Mesenchymal stem cell (in vitro differentiated cells and primary cell): Measurements from ENCODE around the gene DOCK2.
"Not testable (repeated sequence)": the region's sequence is repeated elsewhere in the genome, so short reads cannot be mapped to it uniquely, and the experiment has no call there.

Experiments used
- DNase-seq: peaks from one replicate; pipeline ENCODE4 v3.0.0-alpha.2; 2013
- H2AFZ ChIP-seq: one replicate; pipeline ENCODE4 v1.6.1; 2013; ENCODE audit warnings: low read depth, mild to moderate bottlenecking, control low read depth, inconsistent platforms, low read length, moderate library complexity
- H2AK5ac ChIP-seq: 2 replicates; pipeline ENCODE4 v1.6.1; 2013; ENCODE audit warnings: low read length, moderate library complexity, mild to moderate bottlenecking, inconsistent platforms; ENCODE audit not compliant: severe bottlenecking
- H2BK120ac ChIP-seq: one replicate; pipeline ENCODE4 v1.6.1; 2013; ENCODE audit warnings: low read depth, mild to moderate bottlenecking, inconsistent platforms, low read length, moderate library complexity
- H2BK12ac ChIP-seq, 2 experiments: one replicate each; pipeline ENCODE4 v1.6.1; 2013; ENCODE audit warnings: inconsistent platforms in 2 of 2, low read length in 2 of 2, mild to moderate bottlenecking in 2 of 2, moderate library complexity in 2 of 2, control low read depth in 1 of 2
- H2BK15ac ChIP-seq: one replicate; pipeline ENCODE4 v1.6.1; 2013; ENCODE audit warnings: mild to moderate bottlenecking, low read depth, inconsistent platforms; ENCODE audit not compliant: poor library complexity, severe bottlenecking
- H2BK5ac ChIP-seq: 2 replicates; pipeline ENCODE4 v1.6.1; 2013; ENCODE audit warnings: low read depth, mild to moderate bottlenecking, low read length, control low read depth, inconsistent platforms; ENCODE audit not compliant: poor library complexity, severe bottlenecking
- H3K14ac ChIP-seq, 2 experiments: one replicate each; pipeline ENCODE4 v1.6.1; 2013; ENCODE audit warnings: inconsistent platforms in 2 of 2, low read length in 2 of 2, control low read depth in 1 of 2, mild to moderate bottlenecking in 1 of 2, moderate library complexity in 1 of 2
- H3K18ac ChIP-seq, 2 experiments: one replicate each; pipeline ENCODE4 v1.6.1; 2013; ENCODE audit warnings: inconsistent platforms in 2 of 2, low read length in 2 of 2, control low read depth in 1 of 2, low read depth in 1 of 2, mild to moderate bottlenecking in 1 of 2
- H3K23ac ChIP-seq, 2 experiments: one replicate each; pipeline ENCODE4 v1.6.1; 2013; ENCODE audit warnings: inconsistent platforms in 2 of 2, low read length in 2 of 2, mild to moderate bottlenecking in 2 of 2, moderate library complexity in 2 of 2, control low read depth in 1 of 2
- H3K27ac ChIP-seq: 2 replicates; pipeline ENCODE4 v1.5.1; 2013; ENCODE audit warnings: mild to moderate bottlenecking, moderate library complexity, low read length, control low read depth, inconsistent platforms; ENCODE audit not compliant: poor library complexity, severe bottlenecking
- H3K27me3 ChIP-seq, 2 experiments: 2 replicates each; pipeline versions ENCODE4 v1.6.1 to v1.7.0; 2013; ENCODE audit warnings: low read length in 2 of 2, mild to moderate bottlenecking in 2 of 2, moderate library complexity in 2 of 2, control low read depth in 1 of 2, inconsistent platforms in 1 of 2; ENCODE audit not compliant: control insufficient read depth in 1 of 2, insufficient read depth in 1 of 2
- H3K36me3 ChIP-seq, 2 experiments: 2 replicates each; pipeline versions ENCODE4 v1.6.1 to v1.7.0; 2013; ENCODE audit warnings: low read length in 2 of 2, control low read depth in 1 of 2, inconsistent platforms in 1 of 2, low read depth in 1 of 2, mild to moderate bottlenecking in 1 of 2; ENCODE audit not compliant: insufficient read depth in 2 of 2, control insufficient read depth in 1 of 2
- H3K4ac ChIP-seq, 2 experiments: one replicate each; pipeline ENCODE4 v1.6.1; 2013; ENCODE audit warnings: inconsistent platforms in 2 of 2, low read length in 2 of 2, mild to moderate bottlenecking in 2 of 2, moderate library complexity in 2 of 2, control low read depth in 1 of 2, low read depth in 1 of 2
- H3K4me1 ChIP-seq: 2 replicates; pipeline ENCODE4 v1.6.1; 2013; ENCODE audit warnings: low read depth, low read length, control low read depth; ENCODE audit not compliant: control insufficient read depth, insufficient read depth
- H3K4me2 ChIP-seq: 2 replicates; pipeline ENCODE4 v1.6.1; 2013; ENCODE audit warnings: low read length, mild to moderate bottlenecking, inconsistent platforms; ENCODE audit not compliant: poor library complexity, severe bottlenecking
- H3K4me3 ChIP-seq, 2 experiments: 2 replicates each; pipeline versions ENCODE4 v1.5.1 to v1.7.0; 2013; ENCODE audit warnings: low read length in 2 of 2, mild to moderate bottlenecking in 2 of 2, control low read depth in 1 of 2, low read depth in 1 of 2; ENCODE audit not compliant: insufficient read depth in 1 of 2
- H3K79me1 ChIP-seq: replicated peaks from 2 replicates; pipeline ENCODE4 v1.6.1; 2013; ENCODE audit warnings: mild to moderate bottlenecking, control low read depth, low read length, inconsistent platforms; ENCODE audit not compliant: poor library complexity, severe bottlenecking
- H3K9ac ChIP-seq: 2 replicates; pipeline ENCODE4 v1.7.0; 2013; ENCODE audit warnings: mild to moderate bottlenecking, low read length, moderate library complexity
- H3K9me3 ChIP-seq: 2 replicates; pipeline ENCODE4 v1.7.0; 2013; ENCODE audit warnings: mild to moderate bottlenecking, low read length; ENCODE audit not compliant: control insufficient read depth
- H4K8ac ChIP-seq: one replicate; pipeline ENCODE4 v1.6.1; 2013; ENCODE audit warnings: inconsistent platforms, mild to moderate bottlenecking, low read length, moderate library complexity
- H4K91ac ChIP-seq: one replicate; pipeline ENCODE4 v1.6.1; 2013; ENCODE audit warnings: mild to moderate bottlenecking, low read length, inconsistent platforms
- WGBS: methylation state at CpG from one replicate; pipeline ENCODE4 v1.1.7; 2013; ENCODE audit warnings: mixed read lengths; 5-methylcytosine and 5-hydroxymethylcytosine counted together

DOCK2 gene

DNA sequence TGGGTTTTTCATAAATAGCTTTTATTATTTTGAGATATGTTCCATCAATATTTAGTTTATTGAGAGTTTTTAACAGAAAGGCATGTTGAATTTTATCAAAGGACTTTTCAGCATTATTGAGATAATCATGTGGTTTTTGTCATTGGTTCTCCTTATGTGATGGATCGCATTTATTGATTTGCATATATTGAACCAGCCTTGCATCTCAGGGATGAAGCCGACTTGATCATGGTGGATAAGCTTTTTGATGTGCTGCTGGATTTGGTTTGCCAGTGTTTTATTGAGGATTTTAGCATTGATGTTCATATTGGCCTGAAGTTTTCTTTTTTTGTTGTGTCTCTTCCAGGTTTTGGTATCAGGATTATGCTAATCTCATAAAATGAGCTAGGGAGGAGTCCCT lies 12.8 kb upstream of the DOCK2 start:
- not testable (repeated sequence) for H2BK15ac ChIP-seq, H3K79me1 ChIP-seq, H2AFZ ChIP-seq, H3K4me1 ChIP-seq, H4K8ac ChIP-seq, H3K18ac ChIP-seq, H2AK5ac ChIP-seq, H3K9me3 ChIP-seq, H3K27me3 ChIP-seq, H3K4me3 ChIP-seq, H3K27ac ChIP-seq, H2BK120ac ChIP-seq, H3K23ac ChIP-seq, H3K36me3 ChIP-seq, H2BK12ac ChIP-seq, H2BK5ac ChIP-seq, H3K9ac ChIP-seq, H3K14ac ChIP-seq, H3K4me2 ChIP-seq, H3K4ac ChIP-seq, H4K91ac ChIP-seq, DNase-seq
- WGBS = 94% methylated on average over 2 of the region's 2 CpGs

DNA sequence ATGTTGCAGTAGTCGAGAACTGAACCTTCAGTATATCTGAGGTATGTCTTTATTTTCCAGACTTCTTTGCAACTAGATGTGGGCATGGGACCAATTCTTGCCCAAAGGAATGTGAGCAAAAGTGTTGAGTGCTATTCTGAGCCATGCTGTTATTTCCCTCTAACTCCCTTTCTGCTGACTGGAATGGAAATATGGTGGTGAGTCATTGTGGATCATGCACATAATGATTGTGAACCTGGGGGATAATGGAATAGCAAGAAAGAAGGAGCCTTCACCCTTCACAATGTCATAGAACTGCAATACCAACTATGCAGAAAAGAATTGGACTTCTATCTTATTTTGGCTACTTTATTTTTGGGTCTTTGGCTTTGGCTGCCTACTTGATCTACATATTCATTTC lies 10.3 kb upstream of the DOCK2 start:
- Histone ChIP-seq H2BK120ac (no peak overlapping the region), H2BK12ac (no peak overlapping the region), H3K79me1 (no peaks in the 10 kb centered on the region), H2AFZ (no peak overlapping the region), H3K4me1 (peaks cover 6% of the 10 kb centered on the region), H2AK5ac (no peak overlapping the region), H3K4me3 (no peak overlapping the region), H3K14ac (no peak overlapping the region), H3K9me3 (peaks cover 5% of the 10 kb centered on the region), H3K4ac (no peak overlapping the region), H3K18ac (no peak overlapping the region), H3K27me3 (no peaks in the 10 kb centered on the region), H2BK15ac (no peak overlapping the region), H4K8ac (no peak overlapping the region), H3K4me2 (no peak overlapping the region), H4K91ac (no peak overlapping the region), H3K27ac (no peak overlapping the region), H3K36me3 (no peaks in the 10 kb centered on the region), H3K9ac (peak overlapping the region; percentile 16), H2BK5ac (no peak overlapping the region), H3K23ac (no peak overlapping the region)
- WGBS = 68% methylated on average over 1 of the region's 1 CpG
- peak; percentile 80 for DNase-seq

DNA sequence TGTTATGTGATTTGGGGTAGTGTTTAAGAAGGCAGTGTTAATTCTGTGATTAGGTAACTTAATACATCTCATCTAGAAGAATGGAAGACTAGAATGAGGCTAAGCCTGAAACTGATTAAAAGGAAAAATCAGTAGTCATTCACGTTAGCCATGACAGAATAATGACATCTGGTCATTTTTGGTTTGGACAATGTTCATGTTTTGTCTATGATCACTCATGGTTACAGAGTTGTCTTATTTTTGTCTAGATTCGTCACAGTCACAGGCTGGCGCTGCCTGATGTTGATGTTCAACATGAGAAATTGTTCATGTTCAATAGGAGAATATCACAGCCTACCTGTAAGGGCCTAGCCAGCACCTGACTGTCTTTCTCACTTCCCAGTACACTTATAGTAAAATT lies 9.5 kb upstream of the DOCK2 start:
- Histone ChIP-seq H3K14ac (no peak overlapping the region), H3K18ac (no peak overlapping the region), H4K91ac (no peak overlapping the region), H2BK5ac (no peak overlapping the region), H2AK5ac (peak overlapping the region; percentile 54), H4K8ac (no peak overlapping the region), H3K23ac (no peak overlapping the region), H3K9me3 (peaks cover 5% of the 10 kb centered on the region), H3K36me3 (no peaks in the 10 kb centered on the region), H3K4ac (no peak overlapping the region), H3K27ac (no peak overlapping the region), H3K79me1 (no peaks in the 10 kb centered on the region), H2AFZ (no peak overlapping the region), H3K4me1 (peaks cover 6% of the 10 kb centered on the region), H3K27me3 (no peaks in the 10 kb centered on the region), H3K4me3 (no peak overlapping the region), H3K4me2 (no peak overlapping the region), H2BK12ac (no peak overlapping the region), H2BK120ac (no peak overlapping the region), H2BK15ac (no peak overlapping the region), H3K9ac (peak overlapping the region; percentile 16)
- 95% methylated on average over 3 of the region's 3 CpGs for WGBS
- no peak for DNase-seq

DNA sequence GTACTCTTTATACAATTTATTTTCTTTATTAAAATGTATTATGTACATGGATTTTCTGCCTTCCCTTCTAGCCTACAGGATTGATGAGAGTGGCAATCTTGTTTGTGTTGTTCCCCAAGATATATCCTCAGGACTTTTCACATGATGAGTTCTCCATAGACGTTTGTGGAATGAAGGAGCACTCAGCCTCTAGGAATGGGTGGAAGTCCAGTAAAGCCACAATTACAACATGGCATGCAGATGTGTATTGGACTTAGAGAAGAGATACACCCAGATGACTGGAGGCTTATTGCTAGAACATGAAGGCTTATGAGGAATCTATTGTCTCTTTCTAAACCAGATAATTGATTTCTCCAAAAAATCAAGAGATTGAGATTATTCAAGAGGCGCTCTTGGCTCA lies 8.2 kb upstream of the DOCK2 start:
- Histone ChIP-seq H3K27me3 (no peaks in the 10 kb centered on the region), H4K91ac (no peak overlapping the region), H2AK5ac (no peak overlapping the region), H3K36me3 (no peaks in the 10 kb centered on the region), H4K8ac (no peak overlapping the region), H3K4me1 (peaks cover 6% of the 10 kb centered on the region), H3K9me3 (no peaks in the 10 kb centered on the region), H3K9ac (peak overlapping the region; percentile 62), H3K27ac (no peak overlapping the region), H2BK120ac (no peak overlapping the region), H3K23ac (no peak overlapping the region), H2AFZ (no peak overlapping the region), H3K18ac (no peak overlapping the region), H3K14ac (no peak overlapping the region), H3K79me1 (no peaks in the 10 kb centered on the region), H2BK15ac (no peak overlapping the region), H3K4ac (no peak overlapping the region), H2BK12ac (no peak overlapping the region), H3K4me3 (no peak overlapping the region), H2BK5ac (no peak overlapping the region), H3K4me2 (no peak overlapping the region)
- DNase-seq = peak; percentile 69
- 50% methylated on average over 1 of the region's 2 CpGs for WGBS
